GM12865 (cell line): ENCODE measurements around the gene KMT2D.

Experiments
- DNase-seq: peaks from one replicate; pipeline ENCODE4 v3.0.0; 2010; ENCODE audit warnings: low read depth
- H3K4me3 ChIP-seq: 2 replicates; pipeline ENCODE4 v1.5.1; 2011; ENCODE audit warnings: mild to moderate bottlenecking, low read depth, low read length, control low read depth
- TF ChIP-seq, protein P1 (sequence below): IDR thresholded peaks from 2 replicates; pipeline ENCODE4 v1.5.1; 2011; ENCODE audit warnings: low read length, control low read depth, low read depth, inconsistent platforms; ENCODE audit not compliant: insufficient read depth; ENCODE audit errors: missing control alignments

The KMT2D gene

GRCh38 chr12:49092816-49093406 lies 32.3 kb upstream of the KMT2D start:
- H3K4me3 ChIP-seq, result no peak overlapping the region
- no peak for DNase-seq
- TF ChIP-seq, protein P1, sequence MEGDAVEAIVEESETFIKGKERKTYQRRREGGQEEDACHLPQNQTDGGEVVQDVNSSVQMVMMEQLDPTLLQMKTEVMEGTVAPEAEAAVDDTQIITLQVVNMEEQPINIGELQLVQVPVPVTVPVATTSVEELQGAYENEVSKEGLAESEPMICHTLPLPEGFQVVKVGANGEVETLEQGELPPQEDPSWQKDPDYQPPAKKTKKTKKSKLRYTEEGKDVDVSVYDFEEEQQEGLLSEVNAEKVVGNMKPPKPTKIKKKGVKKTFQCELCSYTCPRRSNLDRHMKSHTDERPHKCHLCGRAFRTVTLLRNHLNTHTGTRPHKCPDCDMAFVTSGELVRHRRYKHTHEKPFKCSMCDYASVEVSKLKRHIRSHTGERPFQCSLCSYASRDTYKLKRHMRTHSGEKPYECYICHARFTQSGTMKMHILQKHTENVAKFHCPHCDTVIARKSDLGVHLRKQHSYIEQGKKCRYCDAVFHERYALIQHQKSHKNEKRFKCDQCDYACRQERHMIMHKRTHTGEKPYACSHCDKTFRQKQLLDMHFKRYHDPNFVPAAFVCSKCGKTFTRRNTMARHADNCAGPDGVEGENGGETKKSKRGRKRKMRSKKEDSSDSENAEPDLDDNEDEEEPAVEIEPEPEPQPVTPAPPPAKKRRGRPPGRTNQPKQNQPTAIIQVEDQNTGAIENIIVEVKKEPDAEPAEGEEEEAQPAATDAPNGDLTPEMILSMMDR, result no peak

GRCh38 chr12:49092086-49092815 lies 31.7 kb upstream of the KMT2D start:
- DNase-seq, result peak; percentile 56
- no peak overlapping the region for H3K4me3 ChIP-seq
- TF ChIP-seq, protein P1, result peak; percentile 46

- TF ChIP-seq, protein P1, result no peak
- DNase-seq, result no peak
- H3K4me3 ChIP-seq, result no peak overlapping the region
These were observed 31.2 kb upstream of the KMT2D start for GRCh38 chr12:49091836-49092085.

GRCh38 chr12:49091056-49091835 lies 30.7 kb upstream of the KMT2D start:
- H3K4me3 ChIP-seq, result no peak overlapping the region
- no peak for DNase-seq
- TF ChIP-seq, protein P1, result no peak

- TF ChIP-seq, protein P1, result peak; percentile 24
- H3K4me3 ChIP-seq, result no peak overlapping the region
- peak; percentile 23 for DNase-seq
These were observed 29.5 kb upstream of the KMT2D start for GRCh38 chr12:49089821-49090773.

- no peak for DNase-seq
- TF ChIP-seq, protein P1, result no peak
- H3K4me3 ChIP-seq, result no peak overlapping the region
These were observed 28.3 kb upstream of the KMT2D start for GRCh38 chr12:49088932-49089330.
